OCI-LY3 (cell line): Measurements from ENCODE around the gene MIDN.

ENCODE experiments used
- CTCF ChIP-seq: fragments of 200-600, 300-600 bp; sonication (generic); IDR thresholded peaks from 2 replicates; pipeline ENCODE4 v1.5.1; 2014; ENCODE audit warnings: antibody characterized with exemption, low read length, low read depth
- EZH2phosphoT487 ChIP-seq: fragments of 200-600 bp; shearing (Covaris generic); IDR thresholded peaks from 2 replicates; pipeline ENCODE4 v1.6.1; 2018; ENCODE audit warnings: antibody characterized with exemption, mixed run types, low read depth

GRCh38 chr19:1237027-1237659 lies 11.2 kb upstream of the MIDN start:
- TF ChIP-seq CTCF (no peak), EZH2phosphoT487 (no peak)
